NCI-H69 (cell line): ENCODE data around the gene ZNF8.
"Not testable (repeated sequence)": the region's sequence is repeated elsewhere in the genome, so short reads cannot be mapped to it uniquely, and the experiment has no call there.

Source experiments
- DNase-seq: peaks from one replicate; lab custom pipeline; 2025; lab: John Stamatoyannopoulos, UW

The ZNF8 gene

GRCh38 chr19:58296104-58296503 lies 17.3 kb downstream of the ZNF8 start:
- no peak for DNase-seq

- no peak for DNase-seq
Measured at GRCh38 chr19:58300620-58301019, 21.9 kb downstream of the ZNF8 start.

DNA sequence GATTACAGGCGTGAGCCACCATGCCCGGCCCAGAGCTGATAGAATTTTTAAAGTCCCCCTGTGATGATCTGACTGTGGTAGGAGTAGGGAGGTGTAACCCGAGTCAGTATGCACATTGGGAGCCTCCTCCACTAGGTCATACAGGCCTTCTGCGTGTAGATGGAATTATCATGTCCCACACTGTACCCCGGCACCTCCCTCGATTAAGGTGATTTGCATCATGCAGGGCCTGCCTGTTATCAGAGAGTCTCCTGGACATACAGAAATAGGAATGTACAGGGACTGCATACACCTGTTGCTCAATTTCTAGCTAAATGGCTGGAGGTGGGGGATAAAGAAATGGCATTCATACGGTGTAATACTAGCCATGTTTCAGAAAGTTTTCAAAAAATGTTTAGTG lies 25.5 kb downstream of the ZNF8 start:
- no peak for DNase-seq

GRCh38 chr19:58304748-58305064 lies 26.0 kb downstream of the ZNF8 start:
- DNase-seq: no peak

DNA sequence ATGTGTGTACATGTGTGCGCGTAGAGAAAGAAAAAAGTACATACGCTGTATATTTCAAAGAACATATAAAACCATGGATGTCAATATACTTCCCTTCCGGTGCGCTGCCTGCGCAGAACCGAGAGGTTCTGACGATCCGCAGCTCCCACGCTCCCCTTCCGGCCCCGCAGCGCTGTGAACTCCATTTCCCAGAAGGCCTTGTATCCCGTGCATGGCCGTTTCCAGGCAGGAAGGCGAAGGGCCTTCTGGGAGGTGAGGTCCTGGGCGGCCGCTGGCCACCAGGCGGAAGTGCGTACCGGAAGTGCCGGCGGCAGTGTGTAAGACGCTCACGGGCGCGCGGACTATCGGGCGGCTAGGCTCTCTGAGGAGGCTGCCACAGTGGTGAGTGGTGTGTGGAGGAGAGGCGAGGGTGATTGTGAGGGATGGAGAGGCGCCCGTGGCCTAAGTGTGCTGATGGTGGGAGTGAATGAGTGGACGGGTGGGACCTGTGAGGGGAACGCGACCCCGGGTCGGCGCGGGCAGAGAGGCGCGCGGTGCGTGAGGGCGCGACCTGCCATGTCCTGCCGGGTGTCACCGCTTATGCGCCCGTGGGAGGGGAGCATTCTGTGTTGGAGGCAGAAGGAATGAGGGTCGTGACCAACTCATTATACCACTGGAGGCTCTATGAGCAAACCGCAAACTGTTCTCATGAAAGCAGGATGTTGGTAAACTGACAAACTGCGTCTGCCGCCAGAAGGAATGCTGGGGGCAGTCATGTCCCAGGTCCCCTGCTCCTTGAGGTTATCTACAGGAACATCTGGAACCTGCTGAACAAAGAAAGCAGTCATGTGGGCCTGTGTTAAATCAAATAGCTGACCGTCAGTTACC lies 26.5 kb downstream of the ZNF8 start, which contains the start of gene ERVK3-1:
TSS of gene ERVK3-1 (plus strand) at position 313 of the 867 bp plus-strand sequence. CDS start 6,792 bp downstream, outside the sequence.
- peak; percentile 94 for DNase-seq

DNA sequence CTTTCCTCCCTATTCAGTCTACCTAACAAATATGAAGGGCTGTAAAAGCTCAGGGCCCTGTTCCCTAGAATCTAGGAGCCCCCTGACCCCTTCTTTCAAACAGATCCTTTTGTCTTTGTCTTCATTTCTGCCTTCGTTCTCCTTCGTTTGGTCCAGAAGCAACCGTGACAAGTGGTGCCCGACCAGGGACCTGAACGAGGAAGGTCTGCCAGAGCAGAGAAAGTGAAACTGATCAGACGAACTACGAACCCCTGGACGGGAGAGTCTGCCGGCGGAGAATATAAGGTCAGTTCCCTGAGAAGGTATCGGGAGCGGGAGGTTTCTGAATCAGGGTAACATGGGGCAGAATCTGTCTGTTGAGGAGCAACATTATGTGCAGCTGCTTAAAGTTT lies 27.2 kb downstream of the ZNF8 start:
- no peak for DNase-seq

DNA sequence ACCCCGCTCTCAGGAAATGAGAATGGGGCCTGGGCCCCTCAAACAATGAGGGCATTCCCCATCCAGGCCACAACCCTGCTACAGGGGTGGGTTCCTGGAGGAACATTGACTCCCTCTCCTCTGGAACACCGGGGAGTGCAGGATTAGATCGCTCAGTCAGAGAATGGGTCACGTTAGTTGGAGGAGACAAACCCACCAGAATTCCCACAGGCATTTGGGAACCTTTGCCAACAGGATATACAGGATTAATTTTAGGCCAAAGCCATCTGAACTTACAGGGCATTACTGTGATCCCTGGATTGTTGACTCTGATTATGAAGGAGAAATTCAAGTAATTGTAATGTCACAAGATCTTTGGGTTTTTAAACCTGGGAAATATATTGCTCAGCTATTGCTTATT lies 29.0 kb downstream of the ZNF8 start:
- DNase-seq: no peak

DNA sequence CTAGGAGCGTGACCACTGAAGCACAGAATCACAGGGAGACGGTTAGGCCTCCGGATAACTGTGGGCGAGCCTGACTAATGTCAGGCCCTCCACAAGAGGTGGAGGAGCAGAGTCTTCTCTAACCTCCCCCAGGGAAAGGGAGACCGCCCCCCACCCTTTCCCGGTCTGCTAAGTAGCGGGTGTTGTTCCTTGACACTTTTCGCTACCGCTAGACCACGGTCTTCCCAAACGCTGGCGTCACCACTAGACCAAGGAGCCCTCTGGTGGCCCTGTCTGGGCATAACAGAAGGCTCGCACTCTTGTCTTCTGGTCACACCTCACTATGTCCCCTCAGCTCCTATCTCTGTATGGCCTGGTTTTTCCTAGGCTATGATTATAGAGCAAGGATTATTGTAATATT lies 31.9 kb downstream of the ZNF8 start:
- DNase-seq: not testable (repeated sequence)

- DNase-seq: no peak
Measured at GRCh38 chr19:58311345-58311865, 32.6 kb downstream of the ZNF8 start.

DNA sequence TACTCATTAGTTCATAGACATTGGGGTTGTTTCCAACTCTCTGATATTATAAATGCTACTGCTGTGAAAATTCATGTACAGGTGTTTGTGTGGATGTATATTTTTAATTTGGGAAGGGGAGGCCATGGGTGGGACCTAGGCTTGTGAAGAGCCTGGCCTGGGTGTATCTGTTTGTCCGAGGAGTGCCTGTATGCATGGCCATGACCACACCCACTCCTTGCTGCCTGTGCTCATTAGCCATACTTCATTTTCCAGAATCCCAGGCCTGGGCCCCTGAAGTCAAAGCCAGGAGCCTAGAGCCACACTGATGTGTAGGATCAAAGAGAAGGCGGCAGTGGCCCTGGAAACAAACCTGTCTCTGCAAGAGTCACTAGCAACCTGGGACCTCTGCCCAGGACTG lies 36.8 kb downstream of the ZNF8 start:
- no peak for DNase-seq

GRCh38 chr19:58317476-58318072 lies 38.8 kb downstream of the ZNF8 start:
- DNase-seq: no peak

- DNase-seq: no peak
Measured at GRCh38 chr19:58318297-58318696, 39.5 kb downstream of the ZNF8 start.

DNA sequence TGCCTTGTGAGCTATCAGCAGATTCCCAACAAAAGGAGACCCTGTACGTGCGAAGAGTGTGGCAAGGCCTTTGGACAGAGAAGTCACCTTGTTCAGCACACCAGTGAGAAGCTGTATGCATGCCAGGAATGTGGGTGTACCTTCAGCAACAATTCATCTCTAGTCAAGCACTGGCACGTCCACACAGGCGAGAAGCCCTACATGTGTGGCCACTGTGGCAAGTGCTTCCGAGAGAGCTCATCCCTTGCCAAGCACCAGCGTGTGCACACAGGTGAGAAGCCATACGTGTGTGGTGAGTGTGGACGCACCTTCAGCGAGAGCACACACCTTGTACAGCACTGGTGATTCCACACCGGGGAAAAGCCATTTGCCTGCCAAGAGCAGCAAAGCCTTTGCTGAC lies 40.5 kb downstream of the ZNF8 start:
- no peak for DNase-seq

DNA sequence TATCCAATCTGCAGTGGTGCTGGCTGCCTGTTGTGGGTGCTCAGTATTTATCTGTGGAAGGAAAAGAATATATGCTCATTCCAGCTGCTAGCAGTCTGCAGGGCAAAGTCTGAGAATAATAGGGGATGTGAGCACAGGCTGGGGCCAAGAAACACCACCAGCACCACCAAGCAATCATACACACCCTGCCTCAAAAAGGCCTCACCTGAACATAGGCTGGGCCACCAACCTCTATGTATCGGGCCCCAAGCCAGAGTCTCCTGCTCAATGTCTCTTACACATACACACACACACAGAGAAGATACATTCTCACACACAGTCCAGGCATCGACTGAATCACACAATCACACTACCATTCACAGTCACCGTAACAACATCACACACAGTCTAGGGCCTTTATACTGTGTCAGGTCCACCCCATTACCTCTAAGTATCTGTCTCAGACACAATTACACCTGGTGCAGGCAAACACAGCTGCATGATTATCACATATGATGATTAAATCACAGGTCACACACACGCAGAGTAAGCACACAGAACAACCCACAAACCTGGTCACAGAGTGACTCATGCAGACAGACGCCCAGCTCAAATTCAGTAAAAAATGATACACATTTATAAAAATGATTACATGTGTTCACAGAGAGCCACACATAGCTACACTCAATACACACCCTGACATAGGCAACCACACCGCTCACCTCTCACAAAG lies 46.7 kb downstream of the ZNF8 start:
- DNase-seq: peak; percentile 82

DNA sequence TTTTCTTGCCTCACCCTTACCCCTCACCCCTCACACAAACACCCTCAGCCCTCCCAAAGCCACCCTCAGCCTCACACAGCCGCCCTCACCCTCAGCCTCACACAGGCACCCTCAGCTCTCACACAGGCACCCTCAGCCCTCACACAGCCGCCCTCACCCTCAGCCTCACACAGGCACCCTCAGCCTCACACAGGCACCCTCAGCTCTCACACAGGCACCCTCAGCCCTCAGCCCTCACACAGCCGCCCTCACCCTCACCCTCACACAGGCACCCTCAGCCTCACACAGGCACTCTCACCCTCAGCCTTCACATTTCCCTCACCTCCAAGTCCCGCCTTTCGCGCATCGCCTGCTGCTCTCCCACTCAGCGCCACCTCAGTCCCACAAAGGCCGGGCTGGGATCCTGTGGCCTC lies 47.8 kb downstream of the ZNF8 start:
- DNase-seq: peak; percentile 44

GRCh38 chr19:58326914-58327726 lies 48.4 kb downstream of the ZNF8 start, which contains the start of gene ZSCAN22:
TSS of gene ZSCAN22 (plus strand) at chr19:58326994. CDS start at chr19:58334803, 7,809 bp downstream.
- peak; percentile 99 for DNase-seq

GRCh38 chr19:58328999-58329398 lies 50.2 kb downstream of the ZNF8 start:
- no peak for DNase-seq

- no peak for DNase-seq
Measured at GRCh38 chr19:58330458-58330857, 51.7 kb downstream of the ZNF8 start.

DNA sequence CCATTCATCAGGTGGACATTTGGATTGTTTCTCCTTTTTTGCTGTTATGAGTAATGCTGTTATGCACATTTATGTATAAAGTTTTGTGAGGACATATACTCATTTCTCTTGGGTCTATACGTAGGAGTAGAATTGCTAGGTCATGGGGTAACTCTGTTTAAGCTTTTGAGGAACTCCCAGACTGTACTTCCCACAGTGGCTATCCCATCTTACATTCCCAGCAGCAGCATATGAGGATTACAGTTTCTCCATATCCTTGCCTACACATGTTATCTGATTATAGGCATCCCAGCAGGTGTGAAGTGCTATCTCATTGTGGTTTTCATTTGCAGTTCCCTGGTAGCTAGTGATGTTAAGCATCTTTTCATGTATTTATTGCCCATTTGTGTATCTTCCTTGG lies 53.9 kb downstream of the ZNF8 start:
- DNase-seq: no peak

- DNase-seq: no peak
Measured at GRCh38 chr19:58334691-58335249, 56.0 kb downstream of the ZNF8 start.

GRCh38 chr19:58335630-58336029 lies 56.9 kb downstream of the ZNF8 start:
- no peak for DNase-seq
